HG02852 (cell line): ENCODE data around the gene NLRC5.
"Not testable (repeated sequence)": the region's sequence is repeated elsewhere in the genome, so short reads cannot be mapped to it uniquely, and the experiment has no call there.

Experiments
- ATAC-seq: cut with Tn5 transposase; IDR thresholded peaks from one replicate; pipeline ENCODE4 v1.9.1; 2021; ENCODE audit warnings: mild to moderate bottlenecking, moderate library complexity; ENCODE audit not compliant: unreplicated experiment

Gene NLRC5

DNA sequence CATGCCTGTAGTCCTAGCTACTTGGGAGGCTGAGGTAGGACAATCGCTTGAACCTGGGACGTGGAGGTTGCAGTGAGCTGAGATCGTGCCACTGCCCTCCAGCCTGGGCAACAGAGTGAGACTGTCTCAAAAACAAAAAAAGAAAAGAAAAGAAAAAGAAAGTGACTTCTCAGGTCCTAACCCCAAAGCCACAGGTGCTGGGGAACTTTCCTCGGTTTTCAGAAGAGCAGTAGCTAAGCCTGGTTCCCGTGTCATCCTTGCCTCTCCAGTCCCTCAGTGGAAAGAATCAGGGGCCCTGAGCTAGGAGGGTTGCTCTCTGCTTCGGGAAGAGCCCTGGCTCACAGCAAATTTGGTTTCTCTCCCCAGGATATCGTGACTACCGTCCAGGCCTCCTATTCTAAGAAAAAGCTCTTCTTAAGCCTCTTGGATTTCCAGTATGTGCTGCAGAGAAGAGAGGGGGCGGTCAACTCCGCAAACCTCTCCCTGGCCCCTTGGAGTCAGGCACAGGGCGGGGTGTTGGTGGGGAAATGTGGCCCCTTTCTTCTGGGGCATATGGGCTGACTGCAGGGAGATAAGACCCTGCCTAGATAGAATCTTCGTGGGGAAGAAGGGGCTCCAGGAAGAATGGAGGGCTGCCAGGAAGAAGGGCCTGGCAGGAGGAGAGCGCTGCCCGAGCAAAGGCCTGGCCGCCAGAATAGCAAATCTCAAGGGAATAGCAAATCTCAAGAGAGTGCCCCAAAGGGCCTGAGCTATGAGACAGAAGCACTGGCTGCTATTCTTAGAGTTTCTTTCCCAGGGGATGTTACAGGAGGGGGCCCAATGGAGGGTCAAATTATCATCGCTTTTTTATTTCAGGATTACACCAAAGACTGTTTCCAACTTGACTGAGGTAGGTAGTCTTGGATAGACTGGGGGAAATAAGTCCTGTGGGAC is 8.3 kb upstream of the NLRC5 start:
- ATAC-seq, result no peak

GRCh38 chr16:56981729-56982271 is 7.6 kb upstream of the NLRC5 start:
- ATAC-seq, result no peak

- ATAC-seq, result no peak
Observed at GRCh38 chr16:56982695-56983094, 6.7 kb upstream of the NLRC5 start.

- ATAC-seq, result no peak
Observed at GRCh38 chr16:56983211-56983751, 6.1 kb upstream of the NLRC5 start.

DNA sequence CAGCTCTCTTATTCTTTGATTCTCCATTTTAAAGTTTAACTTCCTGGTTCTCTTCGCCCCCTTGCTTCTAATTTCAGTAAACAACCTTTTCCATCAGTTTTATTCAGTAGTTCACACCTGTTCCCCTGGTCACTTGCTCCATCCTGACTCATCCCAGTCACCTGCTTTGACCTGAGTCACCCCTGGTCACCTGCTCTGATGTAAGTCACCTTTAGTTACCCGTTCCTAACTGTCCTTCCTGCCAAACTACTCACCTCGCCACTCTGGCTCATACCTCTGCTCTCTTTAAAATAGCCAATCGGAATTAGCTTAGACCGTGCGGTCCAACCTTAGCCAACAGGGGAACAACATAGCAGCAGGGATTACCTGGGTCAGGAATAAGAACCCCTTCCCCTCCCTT is 4.7 kb upstream of the NLRC5 start:
- ATAC-seq, result no peak

DNA sequence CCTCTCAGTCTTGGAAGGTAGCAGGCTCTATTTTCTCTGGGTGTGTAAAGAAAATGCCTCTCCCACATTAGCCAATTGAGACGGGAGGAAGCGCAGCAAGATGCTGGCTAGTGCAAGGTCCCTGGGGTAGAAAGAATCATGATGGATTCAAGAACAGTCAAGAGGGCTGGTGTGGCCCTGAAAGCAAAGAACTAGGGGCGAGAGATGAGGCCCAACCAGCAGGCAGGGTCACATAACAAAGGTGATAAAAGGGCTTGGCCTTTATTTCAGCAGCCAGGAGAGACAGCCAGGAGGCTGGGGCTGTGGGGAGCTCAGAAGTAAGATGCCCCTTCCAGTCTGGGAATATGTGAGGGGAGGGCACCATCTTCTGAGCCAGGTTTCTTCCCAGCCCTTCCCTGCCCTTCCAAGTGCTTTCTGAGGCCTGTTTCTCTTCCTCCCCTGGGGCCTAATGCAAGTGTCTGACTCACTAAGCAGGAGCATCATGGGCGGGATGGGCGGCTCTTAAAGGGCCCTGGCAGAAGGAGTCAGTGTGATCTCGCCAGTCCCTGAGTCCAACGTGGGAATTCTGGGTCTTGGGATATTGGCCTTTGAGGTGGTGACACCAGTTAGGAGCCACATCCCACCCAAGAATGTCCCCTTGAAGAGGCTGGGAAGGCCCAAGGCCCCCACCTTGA is 3.9 kb upstream of the NLRC5 start:
- no peak for ATAC-seq

GRCh38 chr16:56985962-56986360 is 3.4 kb upstream of the NLRC5 start:
- ATAC-seq, result no peak

DNA sequence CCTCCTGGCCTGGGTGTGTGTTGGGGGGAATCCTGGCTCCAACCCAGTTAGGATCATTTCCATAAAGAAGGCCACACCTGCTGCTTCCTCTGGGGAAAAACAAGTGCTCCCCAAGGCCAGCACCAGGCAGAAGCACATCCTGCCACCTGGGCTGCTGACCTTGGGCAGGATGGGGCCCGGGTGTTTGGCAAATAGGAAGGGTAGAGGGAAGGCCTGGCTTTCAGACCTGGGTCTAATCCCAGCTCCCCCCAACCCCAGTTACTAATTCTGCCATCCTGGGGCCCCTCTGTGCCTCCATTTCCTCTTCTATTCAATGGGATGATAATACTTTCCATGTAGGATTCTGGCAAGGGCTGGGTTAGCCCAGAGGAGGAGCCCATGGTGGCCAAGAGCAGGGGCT is 3.0 kb upstream of the NLRC5 start:
- no peak for ATAC-seq

GRCh38 chr16:56986908-56987307 is 2.4 kb upstream of the NLRC5 start:
- not testable (repeated sequence) for ATAC-seq

DNA sequence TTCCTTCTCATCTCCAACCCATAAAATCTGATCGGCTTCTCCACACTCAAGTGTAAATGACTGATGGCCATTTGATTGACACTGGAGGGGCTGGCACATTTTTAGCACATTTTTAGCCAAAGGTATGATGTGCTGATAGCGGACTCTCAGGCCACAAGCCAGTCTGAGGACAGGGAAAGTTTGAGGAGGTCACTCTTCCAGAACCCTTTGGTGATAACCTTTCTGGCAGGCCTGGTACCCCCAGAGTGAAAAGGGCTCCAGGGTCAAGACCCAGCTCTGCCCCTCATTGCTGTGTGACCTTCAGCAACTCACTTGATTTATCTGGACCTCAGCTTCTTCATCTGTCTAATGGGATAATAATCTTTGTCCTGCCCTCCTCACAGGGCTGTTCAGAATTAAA is 1.7 kb upstream of the NLRC5 start:
- ATAC-seq, result no peak

DNA sequence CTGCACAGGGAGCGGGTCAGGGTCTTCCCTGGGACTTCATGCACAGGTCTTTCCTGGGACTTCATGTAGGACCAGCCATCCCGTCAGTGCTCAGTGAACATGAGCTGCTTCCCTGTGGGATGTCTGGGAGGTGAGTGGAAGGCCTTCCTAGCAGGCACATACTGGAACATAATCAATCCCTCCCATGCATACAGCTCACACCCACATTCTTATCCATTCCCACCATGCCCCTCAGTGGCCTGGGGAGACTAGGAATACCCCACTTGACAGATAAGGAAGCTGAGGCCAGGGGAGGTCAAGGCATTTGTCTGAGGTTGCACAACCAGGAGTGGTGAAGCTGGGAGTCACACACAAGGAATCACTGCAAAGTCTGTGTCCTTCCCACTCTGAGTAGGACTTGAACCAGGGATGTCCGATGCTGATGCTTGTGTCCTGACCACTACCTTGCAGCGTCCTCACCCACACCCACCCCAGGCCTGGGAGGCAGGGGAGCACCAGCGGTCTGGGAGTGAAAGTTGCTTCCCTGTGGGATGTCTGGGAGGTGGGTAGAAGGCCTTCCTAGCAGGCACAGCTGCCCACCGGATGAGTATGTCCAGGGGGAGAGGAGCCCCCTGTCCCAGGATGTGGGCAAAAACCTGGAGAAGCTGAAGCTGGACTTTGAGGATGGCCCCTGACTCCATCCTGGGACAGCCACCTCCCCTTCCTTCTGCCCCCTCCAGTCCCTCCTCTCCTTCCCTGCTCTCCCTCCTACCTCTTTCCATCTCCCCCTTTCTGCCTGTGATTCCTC is 1.0 kb upstream of the NLRC5 start:
- ATAC-seq, result no peak

GRCh38 chr16:56989988-56990387 is 631 bp downstream of the NLRC5 start:
- no peak for ATAC-seq

DNA sequence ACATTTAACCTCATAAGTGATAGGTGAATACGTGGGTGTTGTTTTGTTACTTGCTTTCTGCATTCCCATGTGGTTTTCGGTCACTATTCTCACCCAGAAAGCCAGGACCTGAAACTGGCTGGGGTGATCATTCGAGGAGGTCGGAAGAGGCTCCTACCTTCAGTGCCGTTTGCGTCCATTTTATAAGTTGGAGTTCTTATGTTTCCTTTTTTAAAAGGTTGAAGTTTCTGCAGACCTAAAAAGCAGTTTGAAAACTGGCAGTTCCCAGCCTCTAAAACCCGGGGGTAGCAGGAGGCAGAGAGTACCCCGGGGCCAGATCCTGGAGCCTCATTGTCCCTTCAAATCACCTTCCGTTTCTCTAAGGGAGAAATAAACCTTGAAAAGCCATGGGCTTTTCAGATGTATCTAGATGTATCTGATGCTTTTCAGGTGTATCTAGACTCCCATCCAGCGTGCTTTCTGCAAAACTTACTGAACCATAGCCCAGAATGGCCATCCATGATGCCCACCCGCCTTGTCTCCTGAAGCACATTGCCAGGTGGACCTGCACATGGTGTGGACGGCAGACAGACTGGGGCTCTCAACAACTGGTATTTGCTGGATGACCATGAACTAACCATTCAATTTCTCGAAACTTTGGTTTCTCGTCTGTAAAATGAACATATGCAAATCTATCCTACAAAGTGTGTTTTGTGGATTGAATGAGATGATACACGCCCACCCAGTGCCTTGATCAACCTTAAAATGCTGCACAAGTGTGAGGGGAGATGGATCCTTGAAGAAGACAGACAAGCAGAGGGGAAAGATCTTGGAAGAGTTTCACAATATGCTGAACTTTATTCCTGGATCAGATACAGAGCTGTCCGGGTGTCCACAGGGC is 1.3 kb downstream of the NLRC5 start:
- no peak for ATAC-seq

DNA sequence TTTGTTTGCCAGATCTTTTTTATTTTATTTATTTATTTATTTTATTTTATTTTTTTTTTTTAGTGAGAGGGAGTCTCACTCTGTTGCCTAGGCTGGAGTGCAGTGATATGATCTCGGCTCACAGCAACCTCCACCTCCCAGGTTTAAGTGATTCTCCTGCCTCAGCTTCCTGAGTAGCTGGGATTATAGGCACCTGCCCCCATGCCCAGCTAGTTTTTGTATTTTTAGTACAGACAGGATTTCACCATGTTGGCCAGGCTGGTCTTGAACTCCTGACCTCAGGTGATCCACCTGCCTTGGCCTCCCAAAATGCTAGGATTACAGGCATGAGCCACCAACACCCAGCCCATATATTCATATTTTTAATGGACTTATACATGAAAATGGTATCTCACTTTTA is 3.1 kb downstream of the NLRC5 start:
- ATAC-seq, result not testable (repeated sequence)

- no peak for ATAC-seq
Observed at GRCh38 chr16:56993204-56993603, 3.8 kb downstream of the NLRC5 start.

GRCh38 chr16:56994311-56994710 is 5.0 kb downstream of the NLRC5 start:
- no peak for ATAC-seq

DNA sequence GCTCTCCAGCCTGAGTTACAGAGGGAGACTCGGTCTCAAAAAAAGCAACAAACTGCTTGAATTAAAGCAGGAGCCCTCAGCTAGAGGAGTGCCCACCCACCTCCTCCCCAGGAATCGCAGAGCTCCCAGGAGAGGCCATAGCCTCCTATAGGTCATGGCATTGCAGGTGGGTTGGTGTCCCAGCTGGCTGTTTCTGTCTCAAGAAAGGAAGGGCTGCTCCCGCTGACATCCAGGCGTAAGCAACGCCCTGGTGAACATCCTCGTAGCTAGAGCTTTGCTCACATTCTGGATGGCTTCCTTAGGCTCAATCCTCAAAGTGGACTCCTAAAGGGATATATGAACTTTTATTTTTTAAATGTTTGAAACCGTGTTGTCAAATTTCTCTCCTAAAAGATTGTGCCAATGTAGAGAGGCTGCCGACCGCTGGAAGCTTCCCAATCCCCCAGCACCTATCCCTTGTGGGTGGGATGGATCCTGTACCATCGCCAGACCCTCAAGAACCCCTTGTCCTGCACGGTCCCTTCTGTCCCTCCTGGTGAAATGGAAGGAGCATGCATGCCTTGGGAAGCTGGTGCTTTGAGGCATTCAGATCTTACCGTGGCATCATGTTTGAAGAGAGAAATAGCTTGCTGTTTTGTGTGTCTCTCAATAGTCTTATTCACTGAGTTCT is 5.9 kb downstream of the NLRC5 start:
- ATAC-seq, result no peak

DNA sequence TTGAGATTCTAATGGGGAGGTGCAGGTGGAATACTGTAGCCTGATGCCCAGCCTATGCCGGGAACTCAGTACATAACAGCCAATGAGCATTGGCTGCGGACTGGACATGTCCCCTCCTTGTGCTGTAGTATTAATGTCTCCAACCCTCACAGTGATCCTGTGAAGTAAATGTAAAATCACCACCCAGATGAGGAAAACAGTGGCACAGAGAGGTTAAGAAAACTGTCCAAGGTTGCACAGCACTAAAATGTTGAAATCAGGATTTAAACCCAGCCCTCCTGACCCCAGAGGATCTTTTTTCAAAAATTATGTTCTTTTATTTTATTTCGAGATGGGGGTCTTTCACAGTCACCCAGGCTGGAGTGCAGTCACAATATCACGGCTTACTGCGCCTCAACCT is 7.9 kb downstream of the NLRC5 start:
- no peak for ATAC-seq

GRCh38 chr16:56997931-56998330 is 8.6 kb downstream of the NLRC5 start:
- ATAC-seq, result no peak
